Measurements from ENCODE around the gene CALM1.

- TF ChIP-seq MAX (IDR thresholded peaks at IDR 0.05) (peak; percentile 26), CTCF (IDR thresholded peaks at IDR 0.05; ENCODE audit: low read depth, low read length, missing input control) (no peak), JUND (IDR thresholded peaks at IDR 0.05) (no peak), REST (IDR thresholded peaks at IDR 0.05) (no peak), EGR1 (IDR thresholded peaks at IDR 0.05; ENCODE audit: low read depth in 2 of 2) (no peak), YY1 (IDR thresholded peaks at IDR 0.05) (no peak), SP1 (IDR thresholded peaks at IDR 0.05) (no peak), RAD21 (IDR thresholded peaks at IDR 0.05) (peak in 1 of 2 donors; percentile 44), FOXA1 (IDR thresholded peaks at IDR 0.05) (no peak), ATF3 (IDR thresholded peaks at IDR 0.05) (no peak), TAF1 (conservative IDR thresholded peaks at IDR 0.05) (no peak), GABPA (IDR thresholded peaks at IDR 0.05 in 1 of 2, conservative IDR thresholded peaks at IDR 0.05 in 1 of 2) (no peak)
Observed at GRCh38 chr14:90453401-90453951, 56.6 kb downstream of the CALM1 start.
